GM18951 (cell line): ENCODE results near the gene TNK2.
"Not testable (repeated sequence)": the region's sequence is repeated elsewhere in the genome, so short reads cannot be mapped to it uniquely, and the experiment has no call there.

Experiments
- POLR2A ChIP-seq: IDR thresholded peaks from 4 replicates; pipeline ENCODE4 v1.6.1; 2011; ENCODE audit warnings: mild to moderate bottlenecking; ENCODE audit not compliant: insufficient read length, insufficient read depth; ENCODE audit errors: extremely low read depth
- in situ Hi-C: fragments of 300-500 bp; cut with MboI; formaldehyde crosslinking; loops from one replicate; pipeline ENCODE4 v1.12.0; 2022; ENCODE audit warnings: low sequenced_read_pairs, mixed read lengths, inconsistent platforms; ENCODE audit not compliant: unreplicated experiment

Gene TNK2

GRCh38 chr3:195844671-195845218 is 63.6 kb downstream of the TNK2 start:
- in situ Hi-C loops: no loop called here
- TF ChIP-seq POLR2A: no peak

GRCh38 chr3:195839260-195840010 is 68.9 kb downstream of the TNK2 start:
- in situ Hi-C loops: no loop called here
- TF ChIP-seq POLR2A: no peak

- in situ Hi-C loops: no loop called here
- TF ChIP-seq POLR2A: no peak
These were observed 69.6 kb downstream of the TNK2 start for GRCh38 chr3:195838714-195839113.

GRCh38 chr3:195836476-195837135 is 71.7 kb downstream of the TNK2 start:
- in situ Hi-C loops: no loop called here
- no peak for TF ChIP-seq POLR2A

GRCh38 chr3:195835791-195836190 is 72.6 kb downstream of the TNK2 start:
- in situ Hi-C loops: no loop called here
- no peak for TF ChIP-seq POLR2A

- in situ Hi-C loops: no loop called here
These were observed 73.4 kb downstream of the TNK2 start for GRCh38 chr3:195834675-195835583.

GRCh38 chr3:195829897-195830254 is 78.5 kb downstream of the TNK2 start:
- TF ChIP-seq POLR2A: no peak
- in situ Hi-C loops: no loop called here

More at GRCh38 chr3:195834675-195835583, 73.4 kb downstream of the TNK2 start:
- no peak for TF ChIP-seq POLR2A

- no peak for TF ChIP-seq POLR2A
- in situ Hi-C loops: no loop called here
These were observed 79.6 kb downstream of the TNK2 start for GRCh38 chr3:195828762-195829161.

- in situ Hi-C loops: no loop called here
- no peak for TF ChIP-seq POLR2A
These were observed 82.2 kb downstream of the TNK2 start for GRCh38 chr3:195825857-195826804.

GRCh38 chr3:195825191-195825588 is 83.2 kb downstream of the TNK2 start:
- no peak for TF ChIP-seq POLR2A

GRCh38 chr3:195824425-195825190 is 83.7 kb downstream of the TNK2 start:
- in situ Hi-C loops: not testable (repeated sequence)

More at GRCh38 chr3:195825191-195825588, 83.2 kb downstream of the TNK2 start:
- in situ Hi-C loops: no loop called here

GRCh38 chr3:195823999-195824398 is 84.4 kb downstream of the TNK2 start:
- in situ Hi-C loops: no loop called here

GRCh38 chr3:195823280-195823679 is 85.1 kb downstream of the TNK2 start:
- no peak for TF ChIP-seq POLR2A
- in situ Hi-C loops: no loop called here

More at GRCh38 chr3:195823999-195824398, 84.4 kb downstream of the TNK2 start:
- no peak for TF ChIP-seq POLR2A
